H9 (cell line): ENCODE measurements around the gene ZBED1. TPM values are rescaled to one million over a fixed set of nuclear protein-coding genes. Genes with fewer than 3 reads are reported as not detected.

Experiments used
- DNase-seq: peaks from one replicate; pipeline ENCODE4 v3.0.0-alpha.2; 2017
- H2AFZ ChIP-seq: one replicate; pipeline ENCODE4 v1.6.1; 2013; ENCODE audit warnings: mild to moderate bottlenecking, low read length, control low read depth, moderate library complexity
- H2AK5ac ChIP-seq: 2 replicates; pipeline ENCODE4 v1.6.1; 2013; ENCODE audit warnings: low read length, control low read depth, mixed read lengths; ENCODE audit not compliant: insufficient read length
- H2BK120ac ChIP-seq: one replicate; pipeline ENCODE4 v1.6.1; 2013; ENCODE audit warnings: low read depth, mild to moderate bottlenecking, low read length, control low read depth, inconsistent platforms; ENCODE audit not compliant: poor library complexity, severe bottlenecking
- H2BK12ac ChIP-seq: 2 replicates; pipeline ENCODE4 v1.6.1; 2013; ENCODE audit warnings: low read length, control low read depth, mixed read lengths, low read depth; ENCODE audit not compliant: insufficient read length
- H2BK15ac ChIP-seq: 2 replicates; pipeline ENCODE4 v1.6.1; 2013; ENCODE audit warnings: low read depth, low read length, control low read depth
- H2BK20ac ChIP-seq: one replicate; pipeline ENCODE4 v1.6.1; 2013; ENCODE audit warnings: low read depth, mild to moderate bottlenecking, low read length, control low read depth, inconsistent platforms; ENCODE audit not compliant: poor library complexity, severe bottlenecking
- H2BK5ac ChIP-seq: 2 replicates; pipeline ENCODE4 v1.6.1; 2013; ENCODE audit warnings: low read length, control low read depth, mixed read lengths; ENCODE audit not compliant: insufficient read length
- H3K14ac ChIP-seq: 2 replicates; pipeline ENCODE4 v1.6.1; 2013; ENCODE audit warnings: low read length, control low read depth; ENCODE audit not compliant: insufficient read depth
- H3K18ac ChIP-seq: 2 replicates; pipeline ENCODE4 v1.6.1; 2013; ENCODE audit warnings: low read depth, mild to moderate bottlenecking, mixed read lengths, low read length, control low read depth; ENCODE audit not compliant: insufficient read length
- H3K23ac ChIP-seq: 2 replicates; pipeline ENCODE4 v1.6.1; 2013; ENCODE audit warnings: low read length, control low read depth, mixed read lengths, low read depth; ENCODE audit not compliant: insufficient read length
- H3K23me2 ChIP-seq: 2 replicates; pipeline ENCODE4 v1.6.1; 2013; ENCODE audit warnings: low read depth, mild to moderate bottlenecking, mixed read lengths, low read length, control low read depth; ENCODE audit not compliant: insufficient read length, poor library complexity, severe bottlenecking
- H3K27ac ChIP-seq: 2 replicates; pipeline ENCODE4 v1.5.1; 2013; ENCODE audit warnings: low read length, control low read depth, mixed read lengths, low read depth; ENCODE audit not compliant: insufficient read length
- H3K27me3 ChIP-seq: 2 replicates; pipeline ENCODE4 v1.6.1; 2013; ENCODE audit warnings: low read length, control low read depth, inconsistent platforms; ENCODE audit not compliant: insufficient read depth
- H3K4ac ChIP-seq: 2 replicates; pipeline ENCODE4 v1.6.1; 2013; ENCODE audit warnings: low read depth, mild to moderate bottlenecking, control low read depth, inconsistent platforms, low read length, moderate library complexity
- H3K4me1 ChIP-seq: 2 replicates; pipeline ENCODE4 v1.6.1; 2013; ENCODE audit warnings: low read length, control low read depth, inconsistent platforms; ENCODE audit not compliant: insufficient read depth
- H3K4me2 ChIP-seq: 2 replicates; pipeline ENCODE4 v1.6.1; 2013; ENCODE audit warnings: low read length, control low read depth, mixed read lengths; ENCODE audit not compliant: insufficient read length, insufficient read depth
- H3K56ac ChIP-seq: 2 replicates; pipeline ENCODE4 v1.6.1; 2013; ENCODE audit warnings: low read depth, mild to moderate bottlenecking, mixed read lengths, low read length, control low read depth; ENCODE audit not compliant: insufficient read length
- H3K79me1 ChIP-seq: 2 replicates; pipeline ENCODE4 v1.6.1; 2013; ENCODE audit warnings: low read depth, mild to moderate bottlenecking, moderate library complexity, low read length, control low read depth, inconsistent platforms; ENCODE audit not compliant: insufficient read depth, poor library complexity, severe bottlenecking
- H3K79me2 ChIP-seq: 2 replicates; pipeline ENCODE4 v1.6.1; 2013; ENCODE audit warnings: low read length, control low read depth, inconsistent platforms; ENCODE audit not compliant: insufficient read depth
- H3K9ac ChIP-seq: 2 replicates; pipeline ENCODE4 v1.6.1; 2013; ENCODE audit warnings: low read length, control low read depth, mixed read lengths; ENCODE audit not compliant: insufficient read length; ENCODE audit errors: extremely low read depth
- H3K9me3 ChIP-seq: one replicate; pipeline ENCODE4 v1.6.1; 2013; ENCODE audit warnings: low read depth, low read length, inconsistent platforms; ENCODE audit not compliant: control insufficient read depth
- H3T11ph ChIP-seq: one replicate; pipeline ENCODE4 v1.6.1; 2013; ENCODE audit warnings: mild to moderate bottlenecking, low read length, control low read depth, inconsistent platforms
- H4K20me1 ChIP-seq: one replicate; pipeline ENCODE4 v1.6.1; 2013; ENCODE audit not compliant: control insufficient read depth, insufficient read length, insufficient read depth
- H4K5ac ChIP-seq: 2 replicates; pipeline ENCODE4 v1.6.1; 2013; ENCODE audit warnings: low read depth, mild to moderate bottlenecking, mixed read lengths, low read length, control low read depth; ENCODE audit not compliant: insufficient read length
- H4K8ac ChIP-seq: replicated peaks from 2 replicates; pipeline ENCODE4 v1.6.1; 2013; ENCODE audit warnings: low read length, control low read depth, mixed read lengths, low read depth; ENCODE audit not compliant: insufficient read length
- H4K91ac ChIP-seq: 2 replicates; pipeline ENCODE4 v1.6.1; 2013; ENCODE audit warnings: low read depth, mild to moderate bottlenecking, moderate library complexity, mixed read lengths, low read length, control low read depth; ENCODE audit not compliant: insufficient read length
- H3K27ac Mint-ChIP-seq, 3 experiments: 2 replicates in 2 of 3; 3 replicates in 1 of 3; pipeline ENCODE4 v1.8.0; 2020 to 2021; ENCODE audit warnings: mixed read lengths in 3 of 3, mild to moderate bottlenecking in 1 of 3, moderate library complexity in 1 of 3
- H3K27me3 Mint-ChIP-seq: 2 replicates; pipeline ENCODE4 v1.8.0; 2021; ENCODE audit warnings: low read depth, mild to moderate bottlenecking, moderate library complexity, mixed read lengths
- H3K36me3 Mint-ChIP-seq, 3 experiments: 2 replicates in 2 of 3; 3 replicates in 1 of 3; pipeline ENCODE4 v1.8.0; 2020 to 2021; ENCODE audit warnings: low read depth in 3 of 3, mixed read lengths in 3 of 3; ENCODE audit not compliant: insufficient read depth in 1 of 3
- H3K4me1 Mint-ChIP-seq, 2 experiments: 2 replicates each; pipeline ENCODE4 v1.8.0; 2020; ENCODE audit warnings: mixed read lengths in 2 of 2
- H3K4me3 Mint-ChIP-seq, 2 experiments: 2 replicates in 1 of 2; 3 replicates in 1 of 2; pipeline ENCODE4 v1.8.0; 2020 to 2021; ENCODE audit warnings: mild to moderate bottlenecking in 2 of 2, mixed read lengths in 2 of 2, moderate library complexity in 1 of 2
- H3K9me3 Mint-ChIP-seq, 2 experiments: 2 replicates in 1 of 2; 3 replicates in 1 of 2; pipeline ENCODE4 v1.8.0; 2020; ENCODE audit warnings: mild to moderate bottlenecking in 2 of 2, mixed read lengths in 2 of 2, moderate library complexity in 1 of 2
- CTCF ChIP-seq: fragments of 200-600 bp; sonication (generic); conservative IDR thresholded peaks from 3 replicates; pipeline ENCODE4 v1.8.0; 2021; ENCODE audit warnings: antibody characterized with exemption, mild to moderate bottlenecking
- WGBS: extraction: QIAGEN DNeasy Blood & Tissue Kit; methylation state at CpG from one replicate; pipeline ENCODE4 v1.1.7; 2013; ENCODE audit warnings: missing lambda C conversion rate, low lambda C conversion rate, mixed read lengths; ENCODE audit not compliant: insufficient read length; ENCODE audit errors: extremely low coverage; 5-methylcytosine and 5-hydroxymethylcytosine counted together
- total RNA-seq: library from RNA; stranded (reverse); gene quantifications from 2 replicates; pipeline ENCODE4 v1.2.1, GENCODE V29; 2021

The ZBED1 gene
- total RNA-seq, 1 experiment from 2014 or later: 61.1 TPM

- Histone ChIP-seq H2AFZ (no peak overlapping the region), H2AK5ac (no peak overlapping the region), H3K79me1 (peaks cover 5% of the 10 kb centered on the region)
Observed at GRCh38 chrX:2502668-2503519, 2.1 kb upstream of the ZBED1 start.

More at GRCh38 chrX:2502668-2503519, 2.1 kb upstream of the ZBED1 start:
- peaks cover 11% of the 10 kb centered on the region; the same call in 1 of the 2 replicates for H3K79me2 ChIP-seq
- no peak overlapping the region for H3K4ac ChIP-seq
- H3K27me3 ChIP-seq: no peaks in the 10 kb centered on the region
- no peak overlapping the region for H4K5ac ChIP-seq
- no peaks in the 10 kb centered on the region for H3K27me3 Mint-ChIP-seq
- H3T11ph ChIP-seq: no peak overlapping the region
- H3K56ac ChIP-seq: no peak overlapping the region
- H3K18ac ChIP-seq: no peak overlapping the region
- no peak overlapping the region for H2BK15ac ChIP-seq
- H3K36me3 Mint-ChIP-seq: peaks cover 0 to 3% (median 3%) of the 10 kb centered on the region in 3 experiments; a peak in 5 of 7 replicates
- H3K9me3 ChIP-seq: no peaks in the 10 kb centered on the region
- no peak overlapping the region for H2BK120ac ChIP-seq
- peaks cover 14 to 30% of the 10 kb centered on the region in 2 experiments for H3K4me1 Mint-ChIP-seq
- H3K14ac ChIP-seq: no peak overlapping the region
- H2BK5ac ChIP-seq: no peak overlapping the region
- WGBS: no CpG with 5 or more reads among the region's 19 CpGs
- H3K4me1 ChIP-seq: peaks cover 11% of the 10 kb centered on the region
- H2BK12ac ChIP-seq: no peak overlapping the region
- no peak overlapping the region for H3K4me2 ChIP-seq
- H4K20me1 ChIP-seq: no peaks in the 10 kb centered on the region
- no peaks in the 10 kb centered on the region; a peak in 1 of 5 replicates for H3K9me3 Mint-ChIP-seq
- H3K27ac ChIP-seq: no peak overlapping the region
- no peak overlapping the region for H4K91ac ChIP-seq
- no peak overlapping the region for H2BK20ac ChIP-seq
- H3K9ac ChIP-seq: no peak overlapping the region
- no peak overlapping the region for H3K23ac ChIP-seq
- peak overlapping the region in 2 of 3 experiments; percentile 77 to 85; a peak in 1 of 7 replicates for H3K27ac Mint-ChIP-seq
- DNase-seq: no peak
- H3K23me2 ChIP-seq: peaks cover 11% of the 10 kb centered on the region
- H4K8ac ChIP-seq: no peak overlapping the region
- no peak for TF ChIP-seq CTCF
- H3K4me3 Mint-ChIP-seq: no peak overlapping the region
